ENCODE results near the gene WNT3A.
"Not testable (repeated sequence)": the region's sequence is repeated elsewhere in the genome, so short reads cannot be mapped to it uniquely, and the experiment has no call there.

The WNT3A gene

GRCh38 chr1:228013131-228013934, 6.5 kb downstream of the WNT3A start:
- no peak for FAIRE-seq

GRCh38 chr1:228013935-228014930, 7.4 kb downstream of the WNT3A start:
- no peak for FAIRE-seq

DNA sequence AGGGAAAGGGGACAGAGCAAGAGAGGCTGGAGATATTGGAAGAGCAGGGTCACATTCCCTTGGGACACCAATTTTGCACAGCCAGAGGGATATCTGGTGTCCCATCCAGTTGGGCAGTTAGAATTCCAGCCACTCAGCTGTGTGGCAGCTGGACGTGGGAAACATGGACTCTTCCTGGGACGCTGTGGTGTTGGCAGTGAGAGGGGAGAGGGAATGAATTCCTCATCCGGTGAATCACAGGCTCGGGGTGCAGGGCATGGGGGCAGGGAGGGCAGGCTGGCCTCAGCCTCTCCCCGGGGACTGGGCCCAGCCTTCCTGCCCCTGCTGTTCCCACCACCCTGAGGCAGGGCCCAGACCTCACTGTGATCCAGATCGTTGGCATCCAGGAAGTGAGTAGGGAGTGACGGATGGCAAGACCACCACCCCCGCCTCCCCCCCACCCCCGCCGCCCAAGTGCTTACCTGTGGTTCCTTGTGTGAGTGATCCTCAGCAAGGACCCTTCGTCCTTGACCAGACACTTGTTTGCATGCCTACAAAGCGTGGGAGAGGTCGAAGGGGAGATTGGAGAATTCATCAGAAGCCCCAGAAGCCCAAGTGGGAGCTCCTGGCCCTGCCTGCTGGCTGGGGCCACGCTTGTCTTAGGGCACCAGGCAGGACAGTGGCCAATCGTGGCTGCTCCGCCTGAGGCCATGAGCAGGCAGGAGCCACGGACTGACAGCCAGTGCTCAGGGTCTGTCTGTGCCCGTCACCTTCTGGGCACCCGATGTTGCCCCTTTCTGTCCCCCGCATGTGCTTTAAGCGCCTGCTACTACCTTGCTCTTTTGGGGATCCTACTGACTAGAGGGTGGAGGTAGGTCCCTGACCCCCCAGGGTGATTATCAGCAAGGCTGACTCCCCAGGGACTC, 8.7 kb downstream of the WNT3A start:
- FAIRE-seq = no peak

GRCh38 chr1:228016181-228016510, 9.3 kb downstream of the WNT3A start:
- no peak for FAIRE-seq

DNA sequence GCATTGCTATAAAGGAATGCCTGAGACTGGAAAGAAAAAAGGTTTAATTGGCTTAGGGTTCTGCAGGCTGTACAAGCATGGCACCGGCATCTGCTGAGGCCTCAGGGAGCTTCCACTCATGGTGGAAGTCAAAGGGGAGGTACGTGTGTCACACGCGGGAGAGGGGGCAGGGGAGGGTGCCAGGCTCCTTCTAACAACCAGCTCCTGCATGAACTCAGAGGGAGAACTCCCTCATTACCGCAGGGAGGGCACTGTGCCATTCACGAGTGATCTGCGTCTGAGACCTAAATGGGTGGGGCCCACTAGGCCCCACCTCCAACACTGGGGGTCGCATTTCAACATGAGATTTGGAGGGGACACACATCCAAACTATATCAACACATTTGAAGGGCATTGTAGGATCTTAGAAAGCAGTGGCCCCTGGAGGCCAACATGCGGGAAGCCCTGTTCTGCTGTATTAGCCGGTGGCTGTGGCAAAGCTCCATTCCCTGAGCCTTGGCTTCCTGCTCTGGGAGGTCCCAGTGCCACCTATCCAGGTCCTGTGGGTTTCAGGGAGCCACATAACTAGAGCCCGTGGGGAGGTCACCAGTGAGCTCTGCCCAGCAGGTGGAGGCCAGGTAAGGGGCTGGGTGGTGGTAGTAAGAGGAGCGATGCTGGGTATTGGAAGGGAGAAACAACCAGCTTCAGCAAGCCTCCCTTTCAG, 10.0 kb downstream of the WNT3A start:
- no peak for FAIRE-seq

- FAIRE-seq = no peak
Measured at GRCh38 chr1:228017356-228018124, 10.7 kb downstream of the WNT3A start.

DNA sequence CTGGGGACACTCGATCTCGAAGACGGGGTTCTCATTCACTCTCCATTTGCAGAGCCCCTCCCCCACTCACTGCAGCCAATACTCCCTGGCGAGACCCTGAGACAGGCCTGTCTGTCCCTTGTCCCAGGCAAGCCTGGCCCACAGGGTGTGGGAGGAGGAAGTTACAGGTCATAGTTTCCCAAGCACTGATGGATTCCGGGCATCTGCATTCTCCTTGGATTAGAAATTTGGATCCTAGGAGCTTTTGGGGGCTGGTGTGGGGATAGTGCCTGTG, 11.3 kb downstream of the WNT3A start:
- FAIRE-seq = no peak

DNA sequence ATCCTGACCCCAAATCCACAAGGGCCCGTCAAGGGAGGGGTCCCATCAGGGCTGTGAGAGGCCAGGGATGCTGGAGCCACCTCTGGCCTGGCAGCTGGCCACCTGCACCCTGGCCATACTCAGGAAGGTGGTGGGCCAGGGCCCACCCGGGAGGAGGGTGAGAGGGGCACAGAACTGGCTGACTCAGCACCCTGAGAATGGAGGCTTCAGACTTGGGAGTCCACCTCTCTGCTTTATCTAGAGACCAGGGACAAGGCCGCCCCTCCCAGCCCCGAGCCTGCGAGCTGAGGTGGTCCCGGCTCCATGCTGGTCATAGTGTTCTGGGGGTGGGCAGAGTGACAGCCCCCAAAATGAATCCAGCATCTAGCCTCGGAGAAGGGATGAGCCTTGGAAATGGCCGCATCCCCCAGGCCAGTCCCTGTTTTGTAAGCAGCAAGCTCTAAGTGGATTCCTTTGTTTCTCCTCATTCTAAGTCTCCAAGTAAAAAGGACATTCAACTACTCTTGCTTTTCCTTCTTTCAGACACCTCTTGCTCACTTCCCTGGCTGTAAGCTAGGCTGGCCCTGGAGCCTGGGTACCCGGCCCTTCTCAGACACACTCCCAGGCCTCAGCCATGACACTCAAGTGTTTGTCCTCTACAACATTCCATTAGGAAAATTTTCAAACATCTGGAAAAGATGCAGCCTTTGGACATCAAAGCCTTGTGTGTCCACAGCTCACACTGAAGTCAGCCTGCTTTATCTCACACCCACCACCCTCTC, 12.3 kb downstream of the WNT3A start:
- FAIRE-seq = no peak

GRCh38 chr1:228019722-228020083, 12.9 kb downstream of the WNT3A start:
- FAIRE-seq = not testable (repeated sequence)

GRCh38 chr1:228020686-228021354, 14.0 kb downstream of the WNT3A start:
- FAIRE-seq = no peak

DNA sequence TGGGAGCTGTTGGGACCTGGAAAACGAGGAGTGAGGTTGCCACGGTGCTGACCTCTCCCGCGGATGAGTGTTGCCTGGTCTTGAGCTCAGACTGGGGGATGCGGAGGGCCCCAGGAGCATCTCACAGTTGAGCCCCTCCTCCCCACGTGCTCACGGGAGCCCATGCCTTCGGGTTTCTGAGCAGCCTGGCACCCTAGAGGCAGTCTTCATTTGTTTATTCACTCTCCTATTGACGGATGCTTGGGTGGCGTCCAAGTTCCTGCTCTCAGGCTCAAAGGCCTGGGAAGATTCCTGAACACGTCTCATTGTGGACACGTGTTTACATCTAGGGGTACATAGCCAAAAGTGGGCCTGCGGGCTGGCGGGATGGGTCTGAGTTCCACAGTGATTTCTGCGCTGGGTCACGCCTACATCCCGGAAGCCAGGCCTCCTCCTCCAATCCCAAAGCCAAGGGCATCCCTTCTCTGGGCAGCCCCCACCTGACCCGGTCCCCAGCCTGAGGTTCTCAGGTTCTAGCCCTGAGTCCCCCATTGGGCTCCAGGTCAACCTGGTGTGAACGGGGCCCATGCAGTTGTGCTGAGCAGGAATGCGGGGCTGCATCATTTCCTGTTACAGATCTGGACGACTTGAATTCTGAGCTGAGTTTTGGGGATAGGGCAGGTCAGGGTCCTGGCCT, 14.7 kb downstream of the WNT3A start:
- no peak for FAIRE-seq

DNA sequence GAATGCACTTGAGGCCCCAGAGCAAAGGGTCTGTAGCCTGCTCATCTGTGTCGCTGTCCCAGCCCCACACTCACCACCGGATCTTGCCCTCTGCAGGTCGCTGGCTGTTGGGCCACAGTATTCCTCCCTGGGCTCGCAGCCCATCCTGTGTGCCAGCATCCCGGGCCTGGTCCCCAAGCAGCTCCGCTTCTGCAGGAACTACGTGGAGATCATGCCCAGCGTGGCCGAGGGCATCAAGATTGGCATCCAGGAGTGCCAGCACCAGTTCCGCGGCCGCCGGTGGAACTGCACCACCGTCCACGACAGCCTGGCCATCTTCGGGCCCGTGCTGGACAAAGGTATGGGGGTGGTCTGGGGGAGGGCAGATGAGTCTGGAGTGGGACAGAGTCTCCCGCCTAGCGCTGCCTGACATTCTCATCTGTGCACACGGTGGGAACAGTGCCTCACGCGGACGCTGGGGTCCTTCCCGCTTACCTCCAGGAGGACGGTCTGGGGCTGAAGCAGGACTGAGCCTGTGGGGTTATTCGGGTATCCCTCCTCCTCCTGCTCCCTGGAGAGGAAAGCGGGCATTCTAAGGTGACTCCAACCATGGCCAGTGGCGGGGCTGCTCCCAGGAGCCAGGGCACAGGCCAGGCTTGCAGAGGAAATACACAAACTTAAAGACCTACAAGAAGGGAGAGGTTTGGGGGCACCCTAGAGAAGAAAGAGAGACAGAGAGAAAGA, 15.9 kb downstream of the WNT3A start:
- FAIRE-seq = no peak

GRCh38 chr1:228023294-228023639, 16.5 kb downstream of the WNT3A start:
- FAIRE-seq = no peak

DNA sequence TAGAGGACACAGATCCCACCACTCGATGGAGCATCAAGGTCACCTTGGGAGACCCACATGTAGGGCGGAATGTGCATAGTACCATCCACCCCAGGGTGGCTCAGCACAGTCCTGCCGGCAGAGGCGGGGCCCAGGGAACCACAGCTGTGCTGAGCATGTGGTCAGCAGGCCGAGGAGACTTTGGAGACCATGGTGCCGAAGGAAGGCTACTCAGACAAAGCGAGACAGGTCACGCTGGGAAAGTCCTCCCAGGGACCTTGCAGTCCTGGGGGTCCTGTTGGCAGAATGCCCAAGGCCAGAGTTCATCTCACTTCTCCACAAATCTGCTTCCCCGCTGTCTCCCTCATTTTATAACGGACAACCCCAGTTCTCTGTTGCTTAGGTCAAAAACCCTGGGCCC, 22.5 kb downstream of the WNT3A start:
- no peak for FAIRE-seq

DNA sequence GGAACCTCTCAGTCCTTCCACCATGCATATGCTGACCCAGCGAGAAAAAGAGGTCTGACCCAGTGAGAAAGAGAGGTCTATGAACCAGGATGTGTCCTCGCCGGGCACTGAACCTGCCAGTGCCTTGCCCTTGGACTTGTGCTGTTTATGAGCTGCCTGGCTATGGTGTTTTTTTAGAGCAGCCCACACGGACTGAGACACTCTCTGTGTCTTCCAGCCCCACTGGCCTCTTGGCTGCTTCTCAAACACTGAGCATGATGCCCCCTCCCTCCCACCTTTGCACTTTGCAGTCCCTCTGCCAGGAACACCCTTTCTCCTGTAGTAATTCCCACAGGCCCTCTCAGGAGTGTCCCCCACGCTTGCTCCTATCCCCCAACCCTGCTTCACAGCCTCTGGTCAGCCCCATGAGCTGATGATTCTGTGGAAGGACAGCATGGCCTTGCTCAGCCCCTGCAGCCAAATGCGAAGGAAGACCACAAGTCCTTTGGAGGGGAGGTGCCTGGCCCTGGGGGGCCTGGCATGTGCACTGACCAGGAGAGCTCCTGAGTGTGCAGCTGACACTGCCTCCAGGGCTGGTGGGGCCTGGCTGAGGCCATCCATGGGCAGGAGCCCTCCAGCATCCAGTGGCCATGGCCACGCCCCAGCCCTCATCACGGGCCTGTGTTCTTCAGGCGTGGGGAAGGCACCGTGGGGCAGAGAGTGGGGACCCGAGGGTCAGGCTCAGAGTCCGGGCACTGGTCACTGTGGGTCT, 23.8 kb downstream of the WNT3A start:
- FAIRE-seq = no peak

- FAIRE-seq = no peak
Measured at GRCh38 chr1:228031276-228031995, 24.6 kb downstream of the WNT3A start.

GRCh38 chr1:228032041-228032440, 25.2 kb downstream of the WNT3A start:
- no peak for FAIRE-seq

DNA sequence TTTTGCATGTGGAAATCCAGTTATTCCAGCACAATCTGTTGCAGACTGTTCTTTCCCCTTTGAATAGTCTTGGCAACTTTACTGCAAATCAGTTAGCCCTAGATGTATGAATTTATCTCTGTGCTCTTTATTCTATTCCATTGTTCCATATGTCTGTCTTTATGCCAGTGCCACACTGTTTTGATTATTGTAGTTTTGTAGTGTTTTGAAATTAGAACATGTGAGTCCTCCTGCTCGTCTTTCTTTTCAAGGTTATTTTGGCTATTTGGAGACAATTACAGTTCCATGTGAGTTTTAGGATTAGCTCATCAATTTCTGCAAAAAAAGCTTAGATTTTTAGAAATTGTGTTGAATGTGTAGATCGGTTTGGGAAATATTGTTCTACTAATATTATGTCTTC, 26.6 kb downstream of the WNT3A start:
- no peak for FAIRE-seq

Measured in endometrium (tissue), 2 donors.